Measurements from ENCODE around the gene TMEM14B. TPM values are rescaled to one million over a fixed set of nuclear protein-coding genes. Genes with fewer than 3 reads are reported as not detected.

Gene TMEM14B
- total and polyA plus RNA-seq, 9 of the 15 experiments (the other 6 are each of a cell fraction or from before 2014, with no cell fraction given), result 174 to 862 (median 263) TPM

- TF ChIP-seq ZNF407 (IDR thresholded peaks at IDR 0.05; ENCODE audit: low read depth) (no peak), SIN3A (IDR thresholded peaks at IDR 0.05; ENCODE audit: borderline replicate concordance in 2 of 2, control insufficient read depth in 1 of 2, low read depth in 2 of 2, low read length in 2 of 2) (no peak), ZNF347 (CRISPR knock-in tag; IDR thresholded peaks at IDR 0.05; ENCODE audit: low read depth) (no peak), NR4A1 (CRISPR knock-in tag; IDR thresholded peaks at IDR 0.05) (no peak), NR4A1 (tag; IDR thresholded peaks at IDR 0.05) (0 out of 2 replicates have a peak, but pooled peaks have one; percentile 25), NONO (IDR thresholded peaks at IDR 0.05; ENCODE audit: low read depth in 2 of 2, low read length in 1 of 2) (peak in 1 of 2 experiments; percentile 45; a peak in 1 of 4 replicates), NR1H2 (CRISPR knock-in tag; IDR thresholded peaks at IDR 0.05) (no peak), HOXB6 (CRISPR knock-in tag; IDR thresholded peaks at IDR 0.05; ENCODE audit: borderline replicate concordance) (no peak), GATA2 (CRISPR knock-in tag; IDR thresholded peaks at IDR 0.05) (peak; percentile 87), KHSRP (IDR thresholded peaks at IDR 0.05) (no peak), ATF7 (IDR thresholded peaks at IDR 0.05) (peak; percentile 78; the same call in 1 of the 2 replicates), ILK (tag; IDR thresholded peaks at IDR 0.05; ENCODE audit: borderline replicate concordance, low read depth) (no peak), FOXK1 (CRISPR knock-in tag; IDR thresholded peaks at IDR 0.05; ENCODE audit: borderline replicate concordance) (0 out of 2 replicates have a peak, but pooled peaks have one; percentile 66), SREBF2 (CRISPR knock-in tag; IDR thresholded peaks at IDR 0.05) (no peak), LCOR (CRISPR knock-in tag; IDR thresholded peaks at IDR 0.05) (no peak), SNAPC5 (CRISPR knock-in tag; IDR thresholded peaks at IDR 0.05) (no peak), CHCHD3 (CRISPR knock-in tag; IDR thresholded peaks at IDR 0.05) (no peak), SRSF1 (IDR thresholded peaks at IDR 0.05; ENCODE audit: low read depth, low read length) (no peak), RBFOX2 (IDR thresholded peaks at IDR 0.05; ENCODE audit: low read depth, low read length) (no peak), ASH1L (IDR thresholded peaks at IDR 0.05; ENCODE audit: borderline replicate concordance, low read depth, partially characterized antibody) (no peak), JUND (IDR thresholded peaks at IDR 0.05; ENCODE audit: borderline replicate concordance, low read depth, low read length) (peak; percentile 71; the same call in 1 of the 2 replicates), JUND (tag; IDR thresholded peaks at IDR 0.05; ENCODE audit: borderline replicate concordance, low read depth, low read length) (peak; percentile 77; the same call in 2 of the 3 replicates)
Observed at GRCh38 chr6:10771371-10771894, 23.8 kb downstream of the TMEM14B start (continued).
